Measurements from ENCODE around the gene ASPSCR1. TPM values are rescaled to one million over a fixed set of nuclear protein-coding genes. Genes with fewer than 3 reads are reported as not detected.

ASPSCR1 gene
- total and polyA plus RNA-seq, 2 donors = 18.0 to 28.6 TPM

GRCh38 chr17:82065193-82065637 is 87.8 kb downstream of the ASPSCR1 start:
- Histone ChIP-seq H3K27ac (ENCODE audit: low read depth) (peak overlapping the region; percentile 45), H3K4me1 (ENCODE audit: insufficient read depth) (peaks cover 4% of the 10 kb centered on the region), H3K4me3 (ENCODE audit: low read depth, low read length) (peak overlapping the region; percentile 94), H3K36me3 (ENCODE audit: insufficient read depth) (no peaks in the 10 kb centered on the region)
- DNase-seq (ENCODE audit: extremely low spot score) = no peak
- 1% methylated on average over 47 of the region's 47 CpGs for WGBS

DNA sequence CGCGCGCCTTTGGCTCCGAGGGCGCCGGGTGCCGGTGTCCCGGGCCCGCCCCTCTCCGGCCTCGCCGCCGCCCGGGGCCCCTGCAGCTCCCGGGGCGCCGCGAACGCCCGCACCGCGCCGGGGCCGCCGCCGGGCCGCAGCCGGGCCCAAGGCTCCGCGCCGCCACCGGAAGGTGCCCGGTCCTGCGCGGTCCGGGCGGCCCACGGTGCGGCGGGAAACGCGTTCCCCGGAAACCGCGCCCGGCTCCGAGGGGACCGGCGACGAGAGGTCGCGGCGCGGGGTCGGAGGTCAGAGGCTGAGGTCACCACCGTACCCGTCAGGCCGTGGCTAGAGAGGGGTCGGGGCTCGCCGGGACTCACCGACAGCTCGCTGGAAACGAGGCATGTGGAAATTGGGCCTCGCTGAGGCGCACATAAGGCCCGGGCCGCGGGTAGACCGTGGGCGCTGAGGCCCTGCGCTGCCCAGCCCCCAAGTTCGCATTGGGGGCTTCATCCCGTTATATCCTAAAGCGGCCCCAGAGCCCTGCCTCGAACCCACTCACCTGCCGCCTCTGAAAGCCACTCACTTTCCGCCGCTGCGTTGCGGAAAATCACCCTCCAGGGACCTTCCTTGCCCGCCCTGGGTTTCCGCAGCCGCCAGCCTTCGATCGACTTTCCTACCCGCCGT is 88.3 kb downstream of the ASPSCR1 start, which contains the start of gene DUS1L:
DUS1L (minus strand) TSS at position 167 of the 666 bp plus-strand sequence. CDS start 745 bp downstream, outside the sequence.
- H3K36me3 ChIP-seq (ENCODE audit: insufficient read depth) = no peaks in the 10 kb centered on the region
- peak within 1 kb of the TSS; percentile 87 for H3K27ac ChIP-seq (ENCODE audit: low read depth)
- H3K4me3 ChIP-seq (ENCODE audit: low read depth, low read length) = peak within 1 kb of the TSS; percentile 94
- 11% methylated on average over 88 of the region's 88 CpGs for WGBS
- no peak for DNase-seq (ENCODE audit: extremely low spot score)
- peaks cover 4% of the 10 kb centered on the region for H3K4me1 ChIP-seq (ENCODE audit: insufficient read depth)

Other genes starting within 250 kb of the ASPSCR1 start
- not detected for gene GCGR, start 173.5 kb upstream of the ASPSCR1 start, total RNA-seq
- 0.16 TPM for gene GCGR, start 173.5 kb upstream of the ASPSCR1 start, polyA plus RNA-seq
- gene MCRIP1, start 144.3 kb upstream of the ASPSCR1 start, total RNA-seq = 43.8 TPM
- 190 TPM for gene MCRIP1, start 144.3 kb upstream of the ASPSCR1 start, polyA plus RNA-seq
- gene PPP1R27, start 142.6 kb upstream of the ASPSCR1 start, total RNA-seq = not detected
- not detected for gene PPP1R27, start 142.6 kb upstream of the ASPSCR1 start, polyA plus RNA-seq
- gene P4HB, start 117.1 kb upstream of the ASPSCR1 start, total RNA-seq = 262 TPM
- 367 TPM for gene P4HB, start 117.1 kb upstream of the ASPSCR1 start, polyA plus RNA-seq
- gene ARHGDIA, start 106.3 kb upstream of the ASPSCR1 start, total RNA-seq = 31.0 TPM
- gene ARHGDIA, start 106.3 kb upstream of the ASPSCR1 start, polyA plus RNA-seq = 277 TPM
- 51.3 TPM for gene ALYREF, start 86.0 kb upstream of the ASPSCR1 start, total RNA-seq
- gene ALYREF, start 86.0 kb upstream of the ASPSCR1 start, polyA plus RNA-seq = 47.6 TPM
- gene ANAPC11, start 85.9 kb upstream of the ASPSCR1 start, total RNA-seq = 51.6 TPM
- gene ANAPC11, start 85.9 kb upstream of the ASPSCR1 start, polyA plus RNA-seq = 245 TPM
- 0.69 TPM for gene NPB, start 75.4 kb upstream of the ASPSCR1 start, total RNA-seq
- gene NPB, start 75.4 kb upstream of the ASPSCR1 start, polyA plus RNA-seq = 0.85 TPM
- 9.8 TPM for gene PCYT2, start 66.2 kb upstream of the ASPSCR1 start, total RNA-seq
- 36.0 TPM for gene PCYT2, start 66.2 kb upstream of the ASPSCR1 start, polyA plus RNA-seq
- 3.9 TPM for gene SIRT7, start 59.5 kb upstream of the ASPSCR1 start, total RNA-seq
- 22.7 TPM for gene SIRT7, start 59.5 kb upstream of the ASPSCR1 start, polyA plus RNA-seq
- gene MAFG, start 49.9 kb upstream of the ASPSCR1 start, total RNA-seq = 7.6 TPM
- 31.3 TPM for gene MAFG, start 49.9 kb upstream of the ASPSCR1 start, polyA plus RNA-seq
- 57.2 TPM for gene PYCR1, start 40.3 kb upstream of the ASPSCR1 start, total RNA-seq
- gene PYCR1, start 40.3 kb upstream of the ASPSCR1 start, polyA plus RNA-seq = 8.1 TPM
- 0.42 TPM for gene MYADML2, start 30.4 kb upstream of the ASPSCR1 start, total RNA-seq
- gene MYADML2, start 30.4 kb upstream of the ASPSCR1 start, polyA plus RNA-seq = not detected
- 1.3 TPM for gene NOTUM, start 16.4 kb upstream of the ASPSCR1 start, total RNA-seq
- gene NOTUM, start 16.4 kb upstream of the ASPSCR1 start, polyA plus RNA-seq = 2.5 TPM
- 19.1 TPM for gene CENPX, start 45.2 kb downstream of the ASPSCR1 start, total RNA-seq
- 124 TPM for gene CENPX, start 45.2 kb downstream of the ASPSCR1 start, polyA plus RNA-seq
- gene LRRC45, start 45.7 kb downstream of the ASPSCR1 start, total RNA-seq = 8.7 TPM
- 14.9 TPM for gene LRRC45, start 45.7 kb downstream of the ASPSCR1 start, polyA plus RNA-seq
- 10.4 TPM for gene RAC3, start 54.0 kb downstream of the ASPSCR1 start, total RNA-seq
- gene RAC3, start 54.0 kb downstream of the ASPSCR1 start, polyA plus RNA-seq = 5.9 TPM
- gene DCXR, start 60.1 kb downstream of the ASPSCR1 start, total RNA-seq = 17.2 TPM
- 129 TPM for gene DCXR, start 60.1 kb downstream of the ASPSCR1 start, polyA plus RNA-seq
- 16.5 TPM for gene RFNG, start 74.2 kb downstream of the ASPSCR1 start, total RNA-seq
- gene RFNG, start 74.2 kb downstream of the ASPSCR1 start, polyA plus RNA-seq = 47.0 TPM
- gene GPS1, start 74.3 kb downstream of the ASPSCR1 start, total RNA-seq = 37.3 TPM
- gene GPS1, start 74.3 kb downstream of the ASPSCR1 start, polyA plus RNA-seq = 95.4 TPM
- gene DUS1L, start 88.2 kb downstream of the ASPSCR1 start, total RNA-seq = 24.5 TPM
- 67.5 TPM for gene DUS1L, start 88.2 kb downstream of the ASPSCR1 start, polyA plus RNA-seq
- gene FASN, start 120.6 kb downstream of the ASPSCR1 start, total RNA-seq = 24.1 TPM
- 116 TPM for gene FASN, start 120.6 kb downstream of the ASPSCR1 start, polyA plus RNA-seq
- gene CCDC57, start 235.2 kb downstream of the ASPSCR1 start, total RNA-seq = 25.9 TPM
- gene CCDC57, start 235.2 kb downstream of the ASPSCR1 start, polyA plus RNA-seq = 23.7 TPM

All from urinary bladder (tissue), 4 donors.